Measurements from ENCODE around the gene KASH5. TPM values are rescaled to one million over a fixed set of nuclear protein-coding genes. Genes with fewer than 3 reads are reported as not detected.
"Not testable (repeated sequence)": the region's sequence is repeated elsewhere in the genome, so short reads cannot be mapped to it uniquely, and the experiment has no call there.

The KASH5 gene
- total RNA-seq, 5 donors from 2014 or later (not counting 1 experiment from before 2014, with no cell fraction given) = 0.25 to 0.26 TPM; not detected in 3

DNA sequence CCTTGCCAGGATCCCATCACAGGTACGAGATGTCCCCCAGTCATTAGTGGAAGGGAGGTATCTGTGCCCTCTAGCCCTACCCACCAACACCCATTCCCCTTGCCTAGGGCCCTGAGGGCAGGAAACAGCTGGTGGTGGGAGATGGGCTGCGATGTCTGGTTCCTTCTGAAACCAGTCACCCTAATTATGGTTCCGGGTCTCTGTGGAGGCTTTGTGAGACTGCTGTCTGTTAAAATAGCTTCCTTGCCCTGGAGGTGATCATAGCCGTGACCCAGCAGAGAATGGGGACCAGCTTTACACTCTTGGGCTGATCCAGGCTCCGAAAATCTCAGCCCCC is 70.5 kb downstream of the KASH5 start:
- H3K27ac ChIP-seq (ENCODE audit: low read length) = peak overlapping the region; percentile 79

DNA sequence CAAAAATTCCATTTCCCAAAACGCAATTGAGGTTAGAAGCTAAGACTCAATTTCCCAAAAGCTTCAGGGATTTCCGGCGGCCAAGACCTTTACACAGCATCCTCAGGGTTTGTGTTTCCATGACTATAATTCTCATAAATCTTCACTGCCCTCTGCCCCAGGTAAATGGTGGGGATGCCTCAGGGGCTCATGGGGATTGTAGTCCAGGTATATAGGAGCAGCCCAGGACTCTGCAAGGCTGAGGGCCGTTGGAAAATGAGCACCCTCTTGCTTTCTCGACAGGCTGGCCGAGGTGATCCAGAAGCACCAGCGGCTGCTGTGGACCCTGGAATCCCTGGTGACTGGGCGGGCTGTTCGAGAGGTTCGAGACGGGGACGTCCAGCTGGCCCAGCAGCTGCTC is 71.3 kb downstream of the KASH5 start:
- Histone ChIP-seq H3K27ac (ENCODE audit: low read length) (no peak overlapping the region), H3K36me3 (ENCODE audit: control insufficient read depth in 2 of 2, extremely low read depth in 1 of 2, insufficient read depth in 1 of 2, low read length in 1 of 2) (peaks cover 20 to 39% of the 10 kb centered on the region in 2 donors), H3K4me3 (ENCODE audit: control insufficient read depth in 1 of 2, extremely low read depth in 1 of 2, low read length in 1 of 2) (no peak overlapping the region), H3K27me3 (replicated peaks in 1 of 2; ENCODE audit: control insufficient read depth in 2 of 2, extremely low read depth in 1 of 2, insufficient read depth in 2 of 2, low read length in 1 of 2) (no peaks in the 10 kb centered on the region), H3K4me1 (ENCODE audit: control insufficient read depth in 1 of 2, extremely low read depth in 1 of 2, insufficient read depth in 2 of 2, low read length in 2 of 2) (peaks cover 2 to 39% of the 10 kb centered on the region in 2 experiments), H3K9me3 (no peaks in the 10 kb centered on the region)
- Mint-ChIP-seq H3K4me3 (no peak overlapping the region), H3K4me1 (peaks cover 1 to 21% (median 11%) of the 10 kb centered on the region in 3 donors), H3K9me3 (no peaks in the 10 kb centered on the region), H3K27me3 (no peaks in the 10 kb centered on the region), H3K27ac (no peak overlapping the region), H3K36me3 (peaks cover 10% of the 10 kb centered on the region)
- 91% methylated on average over 6 of the region's 12 CpGs for WGBS (ENCODE audit: insufficient coverage)
- POLR2A ChIA-PET = no interaction called here
- DNase-seq (no peak), ATAC-seq (replicated peaks in 1 of 4) (no peak)
- CTCF ChIA-PET = no interaction called here

More for the DNA sequence above, 70.5 kb downstream of the KASH5 start:
- peak overlapping the region in 1 of 2 donors; percentile 22 for H3K27ac Mint-ChIP-seq
- no peak overlapping the region for H3K4me3 Mint-ChIP-seq
- no peaks in the 10 kb centered on the region for H3K27me3 ChIP-seq (replicated peaks in 1 of 2; ENCODE audit: control insufficient read depth in 2 of 2, extremely low read depth in 1 of 2, insufficient read depth in 2 of 2, low read length in 1 of 2)
- no peaks in the 10 kb centered on the region for H3K9me3 ChIP-seq
- ATAC-seq (replicated peaks in 1 of 4) (peak in 1 of 4 experiments; percentile 4), DNase-seq (no peak)
- 94% methylated on average over 2 of the region's 5 CpGs for WGBS (ENCODE audit: insufficient coverage)
- H3K36me3 Mint-ChIP-seq = peaks cover 10% of the 10 kb centered on the region
- peaks cover 10 to 29% (median 19%) of the 10 kb centered on the region in 3 donors for H3K4me1 Mint-ChIP-seq
- peaks cover 21 to 31% of the 10 kb centered on the region in 2 donors for H3K36me3 ChIP-seq (ENCODE audit: control insufficient read depth in 2 of 2, extremely low read depth in 1 of 2, insufficient read depth in 1 of 2, low read length in 1 of 2)
- no peaks in the 10 kb centered on the region for H3K9me3 Mint-ChIP-seq
- H3K4me1 ChIP-seq (ENCODE audit: control insufficient read depth in 1 of 2, extremely low read depth in 1 of 2, insufficient read depth in 2 of 2, low read length in 2 of 2) = peaks cover 3 to 47% of the 10 kb centered on the region in 2 experiments
- ChIA-PET CTCF (interaction anchor here in 1 of 2 donors (1.1 kb wide), 1 partner anchor 18 kb away, joined by 3 read pairs; no protein-coding TSS in a partner anchor), POLR2A (interaction anchor here (0.7 kb wide), 2 partner anchors 12 to 17 kb away, joined by 3 read pairs; no protein-coding TSS in a partner anchor)
- no peak overlapping the region for H3K4me3 ChIP-seq (ENCODE audit: control insufficient read depth in 1 of 2, extremely low read depth in 1 of 2, low read length in 1 of 2)
- no peaks in the 10 kb centered on the region for H3K27me3 Mint-ChIP-seq

DNA sequence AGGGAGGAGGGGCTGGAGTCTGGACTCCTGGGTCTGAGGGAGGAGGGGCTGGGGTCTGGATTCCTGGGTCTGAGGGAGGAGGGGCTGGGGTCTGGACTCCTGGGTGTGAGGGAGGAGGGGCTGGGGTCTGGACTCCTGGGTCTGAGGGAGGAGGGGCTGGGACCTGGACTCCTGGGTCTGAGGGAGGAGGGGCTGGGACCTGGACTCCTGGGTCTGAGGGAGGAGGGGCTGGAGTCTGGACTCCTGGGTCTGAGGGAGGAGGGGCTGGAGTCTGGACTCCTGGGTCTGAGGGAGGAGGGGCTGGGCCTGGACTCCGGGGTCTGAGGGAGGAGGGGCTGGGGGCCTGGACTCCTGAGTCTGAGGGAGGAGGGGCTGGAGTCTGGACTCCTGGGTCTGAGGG is 73.1 kb downstream of the KASH5 start:
- Histone ChIP-seq H3K4me1 (ENCODE audit: control insufficient read depth in 1 of 2, extremely low read depth in 1 of 2, insufficient read depth in 2 of 2, low read length in 2 of 2) (peaks cover 0 to 43% of the 10 kb centered on the region in 2 experiments), H3K36me3 (ENCODE audit: control insufficient read depth in 2 of 2, extremely low read depth in 1 of 2, insufficient read depth in 1 of 2, low read length in 1 of 2) (peaks cover 16 to 54% of the 10 kb centered on the region in 2 donors)
- H3K9me3 Mint-ChIP-seq; H3K4me3 Mint-ChIP-seq; CTCF ChIA-PET; H3K27ac ChIP-seq (ENCODE audit: low read length); ATAC-seq (replicated peaks in 1 of 4); H3K9me3 ChIP-seq; H3K4me3 ChIP-seq (ENCODE audit: control insufficient read depth in 1 of 2, extremely low read depth in 1 of 2, low read length in 1 of 2); H3K27me3 Mint-ChIP-seq; H3K27me3 ChIP-seq (replicated peaks in 1 of 2; ENCODE audit: control insufficient read depth in 2 of 2, extremely low read depth in 1 of 2, insufficient read depth in 2 of 2, low read length in 1 of 2); DNase-seq; H3K27ac Mint-ChIP-seq; H3K36me3 Mint-ChIP-seq: not testable (repeated sequence)
- H3K4me1 Mint-ChIP-seq = peaks cover 0 to 15% (median 6%) of the 10 kb centered on the region in 3 donors
- POLR2A ChIA-PET = interaction anchor here in 1 of 2 donors (0.7 kb wide), 1 partner anchor 9 kb away, joined by 5 read pairs; no protein-coding TSS in a partner anchor
- WGBS (ENCODE audit: insufficient coverage) = no CpG with 5 or more reads among the region's 1 CpG

DNA sequence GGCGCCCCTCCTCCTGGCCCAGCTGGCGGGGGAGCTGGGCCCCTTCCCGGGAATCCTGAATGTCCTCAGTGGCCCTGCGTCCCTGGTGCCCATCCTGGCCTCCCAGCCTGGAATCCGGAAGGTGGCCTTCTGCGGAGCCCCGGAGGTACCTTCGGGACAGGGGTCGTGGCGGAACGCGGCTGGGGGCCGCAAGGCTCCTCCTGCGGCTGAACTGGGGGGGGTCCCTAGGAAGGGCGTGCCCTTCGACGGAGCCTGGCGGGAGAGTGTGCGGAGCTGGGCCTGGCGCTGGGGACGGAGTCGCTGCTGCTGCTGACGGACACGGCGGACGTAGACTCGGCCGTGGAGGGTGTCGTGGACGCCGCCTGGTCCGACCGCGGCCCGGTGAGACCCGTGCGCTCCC is 73.6 kb downstream of the KASH5 start:
- ATAC-seq (replicated peaks in 1 of 4) (no peak), DNase-seq (no peak)
- H3K27me3 ChIP-seq (replicated peaks in 1 of 2; ENCODE audit: control insufficient read depth in 2 of 2, extremely low read depth in 1 of 2, insufficient read depth in 2 of 2, low read length in 1 of 2) = no peaks in the 10 kb centered on the region
- H3K9me3 ChIP-seq = no peaks in the 10 kb centered on the region
- no peak overlapping the region for H3K27ac ChIP-seq (ENCODE audit: low read length)
- H3K4me1 ChIP-seq (ENCODE audit: control insufficient read depth in 1 of 2, extremely low read depth in 1 of 2, insufficient read depth in 2 of 2, low read length in 2 of 2) = peaks cover 0 to 48% of the 10 kb centered on the region in 2 experiments
- ChIA-PET POLR2A (no interaction called here), CTCF (no interaction called here)
- Mint-ChIP-seq H3K27me3 (no peaks in the 10 kb centered on the region), H3K27ac (no peak overlapping the region), H3K4me3 (no peak overlapping the region), H3K36me3 (peaks cover 3% of the 10 kb centered on the region), H3K4me1 (peaks cover 0 to 11% (median 6%) of the 10 kb centered on the region in 3 donors), H3K9me3 (no peaks in the 10 kb centered on the region)
- H3K36me3 ChIP-seq (ENCODE audit: control insufficient read depth in 2 of 2, extremely low read depth in 1 of 2, insufficient read depth in 1 of 2, low read length in 1 of 2) = peaks cover 16 to 56% of the 10 kb centered on the region in 2 donors
- H3K4me3 ChIP-seq (ENCODE audit: control insufficient read depth in 1 of 2, extremely low read depth in 1 of 2, low read length in 1 of 2) = no peak overlapping the region
- WGBS (ENCODE audit: insufficient coverage) = 97% methylated on average over 30 of the region's 37 CpGs

DNA sequence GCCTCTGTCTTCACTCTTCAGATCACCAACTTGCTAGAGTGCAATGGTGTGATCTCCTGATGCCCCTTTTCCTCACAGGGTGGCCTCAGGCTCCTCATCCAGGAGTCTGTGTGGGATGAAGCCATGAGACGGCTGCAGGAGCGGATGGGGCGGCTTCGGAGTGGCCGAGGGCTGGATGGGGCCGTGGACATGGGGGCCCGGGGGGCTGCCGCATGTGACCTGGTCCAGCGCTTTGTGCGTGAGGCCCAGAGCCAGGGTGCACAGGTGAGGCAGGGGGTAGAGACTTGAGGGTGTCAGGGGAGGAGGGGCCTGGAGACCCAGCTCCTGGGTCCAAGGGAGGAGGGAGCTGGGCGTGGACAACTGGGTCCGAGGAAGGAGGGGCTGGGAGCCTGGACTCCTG is 74.4 kb downstream of the KASH5 start:
- no peaks in the 10 kb centered on the region for H3K9me3 Mint-ChIP-seq
- DNase-seq = no peak
- 95% methylated on average over 10 of the region's 12 CpGs for WGBS (ENCODE audit: insufficient coverage)
- H3K4me1 Mint-ChIP-seq = peaks cover 0 to 11% (median 4%) of the 10 kb centered on the region in 3 donors
- H3K27ac Mint-ChIP-seq = peak overlapping the region in 1 of 2 donors; percentile 82
- H3K27me3 Mint-ChIP-seq = no peaks in the 10 kb centered on the region
- no peak overlapping the region for H3K4me3 Mint-ChIP-seq
- Histone ChIP-seq H3K36me3 (ENCODE audit: control insufficient read depth in 2 of 2, extremely low read depth in 1 of 2, insufficient read depth in 1 of 2, low read length in 1 of 2) (peaks cover 16 to 59% of the 10 kb centered on the region in 2 donors), H3K27me3 (replicated peaks in 1 of 2; ENCODE audit: control insufficient read depth in 2 of 2, extremely low read depth in 1 of 2, insufficient read depth in 2 of 2, low read length in 1 of 2) (no peaks in the 10 kb centered on the region), H3K9me3 (no peaks in the 10 kb centered on the region), H3K27ac (ENCODE audit: low read length) (no peak overlapping the region), H3K4me3 (ENCODE audit: control insufficient read depth in 1 of 2, extremely low read depth in 1 of 2, low read length in 1 of 2) (no peak overlapping the region), H3K4me1 (ENCODE audit: control insufficient read depth in 1 of 2, extremely low read depth in 1 of 2, insufficient read depth in 2 of 2, low read length in 2 of 2) (peaks cover 0 to 50% of the 10 kb centered on the region in 2 experiments)
- no peaks in the 10 kb centered on the region for H3K36me3 Mint-ChIP-seq
- no peak for ATAC-seq (replicated peaks in 1 of 4)
- CTCF ChIA-PET = no interaction called here
- POLR2A ChIA-PET = no interaction called here

DNA sequence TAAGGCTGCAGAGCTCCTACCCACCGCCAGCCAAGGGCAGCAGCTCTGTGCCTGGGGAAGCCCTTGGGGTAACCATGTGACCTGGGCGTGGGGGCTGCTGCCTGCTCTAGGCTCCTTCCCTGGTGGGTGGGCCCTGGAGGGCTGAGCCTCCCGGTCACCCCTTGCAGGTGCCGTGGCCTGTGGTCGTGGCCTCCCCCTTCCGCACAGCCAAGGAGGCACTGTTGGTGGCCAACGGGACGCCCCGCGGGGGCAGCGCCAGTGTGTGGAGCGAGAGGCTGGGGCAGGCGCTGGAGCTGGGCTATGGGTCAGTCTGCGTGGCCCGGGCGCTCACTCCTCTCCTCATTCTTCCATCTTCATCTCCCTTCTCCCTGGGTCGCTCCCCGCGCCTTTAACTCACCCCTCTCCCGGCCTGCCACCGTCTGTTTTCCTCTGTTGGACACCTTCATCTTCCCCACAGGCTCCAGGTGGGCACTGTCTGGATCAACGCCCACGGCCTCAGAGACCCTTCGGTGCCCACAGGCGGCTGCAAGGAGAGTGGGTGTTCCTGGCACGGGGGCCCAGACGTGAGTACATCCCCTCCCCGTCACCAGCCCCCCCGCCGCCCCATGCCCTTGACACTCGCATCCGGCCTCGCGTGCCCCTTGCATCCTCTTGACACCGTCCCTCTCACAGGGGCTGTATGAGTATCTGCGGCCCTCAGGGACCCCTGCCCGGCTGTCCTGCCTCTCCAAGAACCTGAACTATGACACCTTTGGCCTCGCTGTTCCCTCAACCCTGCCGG is 76.1 kb downstream of the KASH5 start:
- H3K9me3 Mint-ChIP-seq = no peaks in the 10 kb centered on the region
- WGBS (ENCODE audit: insufficient coverage) = 97% methylated on average over 36 of the region's 39 CpGs
- H3K27ac ChIP-seq (ENCODE audit: low read length) = no peak overlapping the region

More for the DNA sequence above, 76.1 kb downstream of the KASH5 start:
- Histone ChIP-seq H3K27me3 (replicated peaks in 1 of 2; ENCODE audit: control insufficient read depth in 2 of 2, extremely low read depth in 1 of 2, insufficient read depth in 2 of 2, low read length in 1 of 2) (no peaks in the 10 kb centered on the region), H3K36me3 (ENCODE audit: control insufficient read depth in 2 of 2, extremely low read depth in 1 of 2, insufficient read depth in 1 of 2, low read length in 1 of 2) (peaks cover 15 to 48% of the 10 kb centered on the region in 2 donors), H3K4me1 (ENCODE audit: control insufficient read depth in 1 of 2, extremely low read depth in 1 of 2, insufficient read depth in 2 of 2, low read length in 2 of 2) (peaks cover 12 to 51% of the 10 kb centered on the region in 2 experiments), H3K4me3 (ENCODE audit: control insufficient read depth in 1 of 2, extremely low read depth in 1 of 2, low read length in 1 of 2) (no peak overlapping the region), H3K9me3 (no peaks in the 10 kb centered on the region)
- Mint-ChIP-seq H3K27ac (peak overlapping the region; percentile 19 to 44), H3K4me1 (peaks cover 9 to 19% (median 11%) of the 10 kb centered on the region in 3 donors), H3K4me3 (no peak overlapping the region), H3K27me3 (no peaks in the 10 kb centered on the region), H3K36me3 (peaks cover 4% of the 10 kb centered on the region)
- CTCF ChIA-PET = no interaction called here
- POLR2A ChIA-PET = no interaction called here
- DNase-seq = no peak
- no peak for ATAC-seq (replicated peaks in 1 of 4)
